Epithelial cell of esophagus (primary cell): ENCODE data around the gene SLC22A4.

Source experiments
- DNase-seq: peaks from one replicate; pipeline ENCODE4 v3.0.0; 2010; ENCODE audit warnings: low read depth
- H3K4me3 ChIP-seq: 2 replicates; pipeline ENCODE4 v1.5.1; 2011; ENCODE audit warnings: mild to moderate bottlenecking, low read length, control low read depth
- TF ChIP-seq, protein P1 (sequence below): IDR thresholded peaks from 2 replicates; pipeline ENCODE4 v1.5.1; 2011; ENCODE audit warnings: low read depth, mild to moderate bottlenecking, low read length, control low read depth, inconsistent platforms; ENCODE audit not compliant: insufficient read depth; ENCODE audit errors: missing control alignments

SLC22A4 gene

DNA sequence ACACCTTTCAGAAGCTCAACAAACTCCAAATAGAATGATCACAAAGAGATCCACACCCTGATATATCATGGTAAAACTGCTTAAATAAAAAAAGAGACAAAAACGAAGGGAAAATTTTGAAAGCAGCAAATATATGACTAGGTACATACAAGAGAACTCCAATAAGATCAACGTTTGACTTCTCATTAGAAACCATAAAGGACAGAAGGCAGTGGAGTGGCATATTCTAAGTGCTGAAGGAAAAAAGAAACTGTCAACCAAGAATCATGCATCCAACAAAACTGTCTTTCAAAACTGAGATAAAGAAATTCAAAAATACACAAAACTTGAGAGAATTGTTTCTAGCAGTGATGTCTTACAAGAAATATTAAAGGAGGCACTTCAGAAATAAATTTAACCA, 11.2 kb downstream of the SLC22A4 start:
- TF ChIP-seq, protein P1, sequence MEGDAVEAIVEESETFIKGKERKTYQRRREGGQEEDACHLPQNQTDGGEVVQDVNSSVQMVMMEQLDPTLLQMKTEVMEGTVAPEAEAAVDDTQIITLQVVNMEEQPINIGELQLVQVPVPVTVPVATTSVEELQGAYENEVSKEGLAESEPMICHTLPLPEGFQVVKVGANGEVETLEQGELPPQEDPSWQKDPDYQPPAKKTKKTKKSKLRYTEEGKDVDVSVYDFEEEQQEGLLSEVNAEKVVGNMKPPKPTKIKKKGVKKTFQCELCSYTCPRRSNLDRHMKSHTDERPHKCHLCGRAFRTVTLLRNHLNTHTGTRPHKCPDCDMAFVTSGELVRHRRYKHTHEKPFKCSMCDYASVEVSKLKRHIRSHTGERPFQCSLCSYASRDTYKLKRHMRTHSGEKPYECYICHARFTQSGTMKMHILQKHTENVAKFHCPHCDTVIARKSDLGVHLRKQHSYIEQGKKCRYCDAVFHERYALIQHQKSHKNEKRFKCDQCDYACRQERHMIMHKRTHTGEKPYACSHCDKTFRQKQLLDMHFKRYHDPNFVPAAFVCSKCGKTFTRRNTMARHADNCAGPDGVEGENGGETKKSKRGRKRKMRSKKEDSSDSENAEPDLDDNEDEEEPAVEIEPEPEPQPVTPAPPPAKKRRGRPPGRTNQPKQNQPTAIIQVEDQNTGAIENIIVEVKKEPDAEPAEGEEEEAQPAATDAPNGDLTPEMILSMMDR = no peak
- DNase-seq = no peak
- H3K4me3 ChIP-seq = no peak overlapping the region

DNA sequence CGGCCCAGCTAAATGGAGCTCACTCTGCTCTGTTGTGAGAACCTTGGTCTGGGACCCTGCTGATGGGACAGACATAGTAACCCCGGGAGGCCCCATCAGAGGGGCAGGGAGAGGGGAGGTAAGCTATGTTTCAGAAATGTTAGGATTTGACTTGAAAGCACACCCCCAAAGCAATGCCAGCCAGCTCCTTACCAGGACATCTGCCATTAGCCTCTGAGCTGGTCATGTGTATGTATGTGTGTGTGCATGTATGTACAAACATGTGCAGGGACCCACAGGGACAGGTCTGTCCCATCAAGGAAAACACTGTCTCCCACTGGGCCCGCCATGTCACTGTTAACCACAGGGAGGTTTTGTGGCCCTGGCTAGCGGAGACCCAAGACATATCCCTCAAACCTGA, 14.5 kb downstream of the SLC22A4 start:
- DNase-seq = no peak
- H3K4me3 ChIP-seq = no peak overlapping the region
- TF ChIP-seq, protein P1 = no peak

DNA sequence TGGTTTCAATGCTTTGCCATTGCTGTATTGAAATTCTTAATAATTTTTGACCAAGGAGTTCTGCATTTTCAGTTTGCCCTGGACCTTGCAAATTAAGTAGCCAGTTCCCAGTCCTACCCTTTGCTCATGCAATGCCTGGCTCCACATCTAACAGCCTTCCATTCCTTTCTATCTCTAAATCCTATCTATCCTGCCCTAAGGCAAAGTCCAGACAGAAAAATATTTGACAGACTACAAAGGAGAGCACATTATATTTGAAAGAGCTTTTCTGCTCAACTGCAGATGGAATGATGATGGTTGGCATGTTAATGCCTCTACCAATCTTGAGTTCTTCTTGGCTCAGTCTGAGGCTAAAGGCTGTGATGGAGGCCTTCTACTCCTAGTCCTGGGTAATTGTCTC, 15.5 kb downstream of the SLC22A4 start:
- DNase-seq = no peak
- no peak overlapping the region for H3K4me3 ChIP-seq
- TF ChIP-seq, protein P1 = no peak

DNA sequence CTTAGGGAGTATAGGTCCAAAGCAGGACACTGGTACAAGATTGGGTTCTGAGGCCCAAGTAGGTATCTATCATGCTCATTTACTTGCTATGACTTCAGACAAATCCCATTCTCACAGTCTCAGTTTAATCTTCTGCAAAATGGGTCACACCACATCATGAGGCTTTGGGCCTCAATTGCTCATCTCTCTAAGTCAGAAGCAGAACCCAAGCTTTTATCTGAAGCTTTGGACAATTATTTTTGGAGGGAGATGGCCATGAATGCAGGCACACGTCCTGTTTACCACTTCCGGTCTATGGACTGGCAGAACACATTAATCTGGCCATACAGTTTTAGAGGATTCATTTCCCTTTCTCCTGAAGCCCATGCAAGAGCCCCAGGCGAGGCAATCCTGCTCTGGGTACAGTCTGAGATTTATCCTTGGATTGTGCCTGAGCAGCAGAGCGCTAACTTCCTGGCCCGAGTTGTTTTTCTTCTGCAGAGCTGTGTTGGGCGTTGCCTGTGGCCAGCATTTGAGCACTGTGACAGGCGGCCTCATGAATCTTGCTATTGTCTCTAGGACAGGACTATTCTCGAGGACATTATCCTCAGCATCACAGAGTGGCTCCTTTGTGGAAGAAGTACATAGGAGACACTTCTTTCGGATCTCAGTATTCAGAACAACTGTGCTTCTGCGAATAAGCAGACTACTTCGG, 16.1 kb downstream of the SLC22A4 start:
- H3K4me3 ChIP-seq = no peak overlapping the region
- TF ChIP-seq, protein P1 = no peak
- DNase-seq = no peak

DNA sequence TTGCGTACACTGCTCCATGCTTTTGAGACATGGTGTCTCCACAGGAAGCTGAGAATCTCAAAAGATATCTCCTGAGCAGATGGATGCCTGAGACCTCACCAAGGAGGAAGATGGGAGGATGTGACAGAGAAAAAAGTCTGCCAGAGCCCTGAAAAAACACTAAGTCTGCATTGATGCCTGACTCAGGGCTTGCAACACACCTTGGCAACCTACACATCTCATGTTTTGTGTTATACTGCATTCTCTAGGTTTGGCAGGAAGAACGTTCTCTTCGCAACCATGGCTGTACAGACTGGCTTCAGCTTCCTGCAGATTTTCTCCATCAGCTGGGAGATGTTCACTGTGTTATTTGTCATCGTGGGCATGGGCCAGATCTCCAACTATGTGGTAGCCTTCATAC, 19.2 kb downstream of the SLC22A4 start:
- H3K4me3 ChIP-seq = no peak overlapping the region
- peak; percentile 85 for DNase-seq
- TF ChIP-seq, protein P1 = no peak

DNA sequence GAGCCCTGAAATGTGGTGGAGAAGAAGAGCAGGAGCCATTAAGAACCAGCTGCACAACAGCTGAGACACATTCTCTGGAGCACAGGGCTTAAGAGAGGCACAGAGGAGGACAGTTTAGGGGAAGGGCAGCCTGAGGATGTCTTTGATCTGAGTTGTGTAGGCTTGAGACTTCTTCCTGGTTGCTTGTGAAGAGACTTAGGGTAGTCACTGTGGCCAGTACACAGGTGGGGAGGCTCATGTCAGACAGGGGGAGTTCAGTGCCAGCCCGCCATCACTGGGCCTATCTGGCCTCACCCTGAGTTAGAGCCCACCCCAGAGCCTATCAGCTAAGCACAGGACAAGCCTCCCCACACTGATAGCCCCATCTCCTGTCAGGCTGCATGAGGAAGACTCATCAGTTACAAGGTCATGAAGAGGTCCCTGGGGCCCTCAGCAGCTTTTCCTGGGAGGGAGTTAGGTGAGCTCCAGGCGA, 19.8 kb downstream of the SLC22A4 start:
- no peak for DNase-seq
- no peak overlapping the region for H3K4me3 ChIP-seq
- TF ChIP-seq, protein P1 = no peak

DNA sequence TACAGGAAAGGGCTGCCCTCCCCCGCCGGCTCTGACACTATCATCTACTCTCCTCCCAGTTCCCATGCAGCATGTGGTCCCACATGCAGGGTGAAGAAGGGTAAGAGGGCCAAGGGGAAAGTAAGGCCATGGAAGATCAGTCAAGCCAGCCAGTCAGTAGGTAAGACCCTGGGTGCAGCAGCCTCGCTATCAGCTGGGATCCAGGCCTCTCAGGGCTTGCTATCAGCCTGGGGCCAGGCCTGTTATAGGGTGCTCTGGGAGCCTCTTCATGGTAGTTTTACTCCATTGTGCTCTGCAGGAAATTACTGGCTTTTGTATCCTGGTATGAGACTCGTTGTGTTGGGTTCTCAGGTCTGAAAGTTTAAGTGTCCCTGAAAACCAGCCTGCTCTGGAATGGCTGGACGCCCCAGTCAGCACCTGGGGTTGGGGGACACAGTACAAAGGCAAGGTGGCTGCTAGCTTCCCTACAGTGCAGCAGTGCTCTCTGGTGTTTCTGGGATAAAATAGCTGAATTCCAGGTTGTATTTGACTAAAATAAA, 21.4 kb downstream of the SLC22A4 start:
- no peak overlapping the region for H3K4me3 ChIP-seq
- no peak for DNase-seq
- TF ChIP-seq, protein P1 = no peak
